GM12801 (cell line): ENCODE measurements around the gene EDRF1.

Source experiments
- CTCF ChIP-seq: IDR thresholded peaks from one replicate; pipeline ENCODE4 v1.5.1; 2011; ENCODE audit warnings: control low read depth; ENCODE audit not compliant: insufficient read length; ENCODE audit errors: extremely low read depth

Gene EDRF1

GRCh38 chr10:125777806-125778205 is 58.3 kb downstream of the EDRF1 start:
- no peak for TF ChIP-seq CTCF

DNA sequence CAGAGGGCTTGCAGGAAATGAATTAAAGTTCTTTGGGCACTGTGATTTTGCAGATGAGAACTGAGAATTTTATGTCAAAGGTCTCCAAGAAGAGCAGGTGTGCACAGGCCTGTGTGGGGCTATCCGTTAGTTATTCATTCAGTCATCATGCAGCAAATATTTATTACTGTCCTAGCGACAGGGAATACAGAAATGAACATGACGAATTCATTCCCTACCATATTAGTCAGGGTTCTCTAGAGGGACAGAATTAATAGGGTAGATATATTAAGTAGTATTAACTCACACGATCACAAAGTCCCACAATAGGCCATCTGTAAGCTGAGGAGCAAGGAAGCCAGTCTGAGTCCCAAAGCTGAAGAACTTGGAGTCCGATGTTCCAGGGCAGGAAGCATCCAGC is 59.0 kb downstream of the EDRF1 start:
- TF ChIP-seq CTCF: no peak

DNA sequence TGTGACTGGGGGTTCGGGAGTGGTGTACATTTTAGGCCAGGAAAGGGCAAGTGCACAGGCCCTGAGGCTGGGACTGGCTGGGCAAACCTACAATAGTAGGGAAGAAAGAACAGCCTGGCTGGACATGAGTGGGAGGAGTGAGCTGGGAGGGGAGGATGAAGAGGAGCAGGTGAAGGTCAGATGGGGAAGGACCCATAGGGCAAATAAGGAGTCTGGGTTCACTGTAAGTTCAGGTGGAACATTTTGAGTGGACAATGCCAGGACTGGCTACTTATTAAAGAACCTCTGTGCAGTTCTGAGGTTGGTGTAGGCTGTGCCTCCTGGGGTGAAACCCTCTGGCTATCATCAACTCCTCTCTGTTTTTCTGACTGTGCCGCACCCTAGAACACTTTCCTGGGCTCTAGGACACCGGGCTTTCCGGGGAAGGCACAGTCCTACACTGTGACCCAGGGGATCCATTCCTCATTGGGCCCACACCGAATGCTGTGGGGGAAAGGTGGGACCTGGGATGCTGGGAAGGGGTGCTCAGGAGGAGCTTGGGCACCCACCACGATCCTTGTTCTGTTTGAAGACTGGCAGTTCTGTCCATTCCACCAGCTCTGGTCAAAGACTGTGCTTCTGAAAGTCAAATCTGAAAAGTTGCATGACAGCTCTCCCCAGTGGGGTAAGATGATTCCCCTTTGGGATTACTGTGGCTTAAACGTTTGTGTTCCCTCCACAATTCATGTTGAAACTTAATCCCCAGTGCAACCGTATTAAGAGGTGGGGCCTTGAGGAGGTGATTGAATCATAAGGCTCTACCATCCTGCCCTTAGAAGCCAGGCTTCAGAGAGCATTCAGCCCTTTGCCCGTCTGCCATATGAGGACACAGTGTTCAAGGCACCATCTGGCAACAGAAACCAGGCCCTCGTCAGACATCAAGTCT is 60.2 kb downstream of the EDRF1 start:
- no peak for TF ChIP-seq CTCF

DNA sequence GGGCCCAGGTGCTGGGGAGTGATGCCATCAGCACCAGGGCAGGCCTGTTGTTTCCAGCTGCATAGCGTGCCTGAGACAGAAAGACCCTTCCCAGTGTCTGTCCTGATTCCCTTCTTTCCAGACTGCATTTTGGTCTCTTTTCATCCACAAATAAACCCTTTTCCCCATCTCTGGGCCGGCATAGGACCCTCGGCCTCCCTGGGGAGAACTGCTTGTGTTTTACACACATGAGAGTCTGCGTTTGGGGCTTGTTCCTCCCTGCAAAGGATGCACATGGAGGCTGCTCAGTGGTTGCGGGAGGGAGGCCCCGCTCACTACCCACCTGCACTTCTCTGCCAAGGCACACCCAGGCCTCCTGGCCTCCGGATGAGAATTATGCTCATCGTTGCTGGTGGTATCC is 61.9 kb downstream of the EDRF1 start:
- no peak for TF ChIP-seq CTCF

DNA sequence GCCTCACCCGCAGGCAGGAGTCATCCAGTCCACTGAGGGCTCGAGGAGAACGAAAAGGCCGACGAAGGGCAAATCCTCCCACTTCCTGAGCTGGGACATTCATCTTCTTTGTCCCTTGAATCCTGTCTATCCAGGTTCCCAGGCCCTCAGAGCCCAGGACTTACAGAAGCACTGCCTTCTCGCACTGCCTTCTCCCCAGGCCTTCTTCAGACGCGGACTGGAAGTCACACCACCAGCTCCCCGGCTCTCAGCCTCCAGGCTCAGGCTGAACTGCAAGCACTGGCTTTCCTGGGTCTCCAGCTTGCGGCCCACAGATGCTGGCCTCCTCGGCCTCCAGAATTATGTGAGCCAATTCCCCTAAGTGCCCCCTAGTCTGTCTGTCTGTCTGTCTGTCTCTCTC is 62.5 kb downstream of the EDRF1 start:
- no peak for TF ChIP-seq CTCF

- TF ChIP-seq CTCF: no peak
These were observed 63.1 kb downstream of the EDRF1 start for GRCh38 chr10:125782616-125783015.

- TF ChIP-seq CTCF: no peak
These were observed 63.9 kb downstream of the EDRF1 start for GRCh38 chr10:125783408-125783807.

- no peak for TF ChIP-seq CTCF
These were observed 64.4 kb downstream of the EDRF1 start for GRCh38 chr10:125783957-125784356.
